ENCODE measurements around the gene GPATCH4. TPM values are rescaled to one million over a fixed set of nuclear protein-coding genes. Genes with fewer than 3 reads are reported as not detected.

Gene GPATCH4
- total RNA-seq, 1 donor from 2014 or later = 24.0 TPM

DNA sequence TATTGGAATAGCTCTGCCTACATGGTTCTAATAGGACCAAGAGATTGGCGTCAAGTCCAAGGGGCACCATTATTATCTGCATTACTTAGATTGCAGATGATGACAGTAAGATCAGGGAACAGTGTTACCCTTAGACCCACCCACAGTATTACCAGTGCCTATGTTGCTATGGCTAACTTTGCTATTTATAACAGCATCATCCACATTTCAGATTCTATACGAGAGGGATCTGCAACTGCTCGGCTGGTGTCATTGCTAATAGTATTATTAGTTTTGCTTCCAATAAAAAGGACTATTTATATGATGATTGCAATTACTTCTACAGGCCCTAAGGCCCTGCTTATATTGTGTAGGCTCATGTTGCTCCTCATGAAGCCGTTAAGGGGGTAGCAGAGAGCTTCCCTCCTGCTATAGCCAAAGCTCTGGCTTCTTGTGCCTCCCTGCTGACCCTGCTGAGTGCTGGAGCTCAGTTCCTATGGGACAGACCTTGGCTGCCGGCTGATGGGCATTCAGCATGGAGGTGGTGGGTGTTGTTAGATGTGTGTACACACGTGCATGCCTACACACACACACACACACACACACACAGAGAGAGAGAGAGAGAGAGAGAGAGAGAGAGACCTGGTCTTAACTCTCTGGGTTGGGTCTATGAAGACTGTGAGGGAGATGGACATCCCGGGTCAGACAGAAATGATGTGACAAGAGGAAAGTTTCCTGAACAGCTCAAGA, 41.9 kb upstream of the GPATCH4 start:
- DNase-seq (ENCODE audit: low spot score in 2 of 2, unreplicated experiment in 2 of 2) = no peak
- Mint-ChIP-seq H3K27me3 (ENCODE audit: low read depth) (peaks cover 92% of the 10 kb centered on the region), H3K27ac (no peak overlapping the region), H3K36me3 (no peaks in the 10 kb centered on the region), H3K4me3 (peak overlapping the region; percentile 65), H3K9me3 (no peaks in the 10 kb centered on the region), H3K4me1 (peaks cover 15% of the 10 kb centered on the region)
- TF ChIP-seq CTCF (IDR thresholded peaks at IDR 0.05; ENCODE audit: unreplicated experiment) = no peak

- peaks cover 91% of the 10 kb centered on the region for H3K27me3 Mint-ChIP-seq (ENCODE audit: low read depth)
- TF ChIP-seq CTCF (IDR thresholded peaks at IDR 0.05; ENCODE audit: unreplicated experiment) = no peak
- H3K36me3 Mint-ChIP-seq = no peaks in the 10 kb centered on the region
- DNase-seq (ENCODE audit: low spot score in 2 of 2, unreplicated experiment in 2 of 2) = no peak
- H3K4me1 Mint-ChIP-seq = peaks cover 18% of the 10 kb centered on the region
- H3K27ac Mint-ChIP-seq = no peak overlapping the region
- H3K4me3 Mint-ChIP-seq = peak overlapping the region; percentile 65
- H3K9me3 Mint-ChIP-seq = no peaks in the 10 kb centered on the region
These were observed 41.2 kb upstream of the GPATCH4 start for GRCh38 chr1:156642265-156643048.

DNA sequence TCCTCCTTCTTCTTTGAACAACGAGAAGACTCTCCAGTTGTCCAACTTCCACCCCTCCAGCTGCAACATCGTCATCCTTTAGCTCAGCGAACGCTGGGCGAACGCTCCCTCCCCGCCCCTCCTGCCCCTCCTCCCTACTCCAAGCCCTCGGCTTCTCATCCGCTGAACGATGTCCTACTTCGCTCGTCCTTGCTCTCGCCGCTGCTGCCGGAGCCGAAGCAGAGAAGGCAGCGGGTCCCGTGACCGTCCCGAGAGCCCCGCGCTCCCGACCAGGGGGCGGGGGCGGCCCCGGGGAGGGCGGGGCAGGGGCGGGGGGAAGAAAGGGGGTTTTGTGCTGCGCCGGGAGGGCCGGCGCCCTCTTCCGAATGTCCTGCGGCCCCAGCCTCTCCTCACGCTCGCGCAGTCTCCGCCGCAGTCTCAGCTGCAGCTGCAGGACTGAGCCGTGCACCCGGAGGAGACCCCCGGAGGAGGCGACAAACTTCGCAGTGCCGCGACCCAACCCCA, 40.5 kb upstream of the GPATCH4 start, which contains the start of gene BCAN:
Gene BCAN (plus strand): TSS at position 357 of the 504 bp plus-strand sequence. CDS start 3,938 bp downstream, outside the sequence.
- Mint-ChIP-seq H3K9me3 (no peaks in the 10 kb centered on the region), H3K4me1 (peaks cover 18% of the 10 kb centered on the region), H3K27me3 (ENCODE audit: low read depth) (peaks cover 90% of the 10 kb centered on the region), H3K27ac (no peak within 1 kb of the TSS), H3K36me3 (no peaks in the 10 kb centered on the region), H3K4me3 (peak within 1 kb of the TSS; percentile 65)
- TF ChIP-seq CTCF (IDR thresholded peaks at IDR 0.05; ENCODE audit: unreplicated experiment) = no peak
- DNase-seq (ENCODE audit: low spot score in 2 of 2, unreplicated experiment in 2 of 2) = no peak

- DNase-seq (ENCODE audit: low spot score in 2 of 2, unreplicated experiment in 2 of 2) = no peak
- Mint-ChIP-seq H3K4me1 (peaks cover 18% of the 10 kb centered on the region), H3K4me3 (peak overlapping the region; percentile 57), H3K27ac (no peak overlapping the region), H3K36me3 (no peaks in the 10 kb centered on the region), H3K9me3 (no peaks in the 10 kb centered on the region), H3K27me3 (ENCODE audit: low read depth) (peaks cover 93% of the 10 kb centered on the region)
- no peak for TF ChIP-seq CTCF (IDR thresholded peaks at IDR 0.05; ENCODE audit: unreplicated experiment)
These were observed 39.8 kb upstream of the GPATCH4 start for GRCh38 chr1:156640842-156641706.

- TF ChIP-seq CTCF (IDR thresholded peaks at IDR 0.05; ENCODE audit: unreplicated experiment) = no peak
- Mint-ChIP-seq H3K36me3 (no peaks in the 10 kb centered on the region), H3K27ac (no peak overlapping the region), H3K4me1 (peaks cover 18% of the 10 kb centered on the region), H3K9me3 (no peaks in the 10 kb centered on the region), H3K4me3 (no peak overlapping the region), H3K27me3 (ENCODE audit: low read depth) (peaks cover 92% of the 10 kb centered on the region)
- no peak for DNase-seq (ENCODE audit: low spot score in 2 of 2, unreplicated experiment in 2 of 2)
These were observed 38.4 kb upstream of the GPATCH4 start for GRCh38 chr1:156639601-156640101.
